Measurements from ENCODE around the gene ITPR1.

The ITPR1 gene

DNA sequence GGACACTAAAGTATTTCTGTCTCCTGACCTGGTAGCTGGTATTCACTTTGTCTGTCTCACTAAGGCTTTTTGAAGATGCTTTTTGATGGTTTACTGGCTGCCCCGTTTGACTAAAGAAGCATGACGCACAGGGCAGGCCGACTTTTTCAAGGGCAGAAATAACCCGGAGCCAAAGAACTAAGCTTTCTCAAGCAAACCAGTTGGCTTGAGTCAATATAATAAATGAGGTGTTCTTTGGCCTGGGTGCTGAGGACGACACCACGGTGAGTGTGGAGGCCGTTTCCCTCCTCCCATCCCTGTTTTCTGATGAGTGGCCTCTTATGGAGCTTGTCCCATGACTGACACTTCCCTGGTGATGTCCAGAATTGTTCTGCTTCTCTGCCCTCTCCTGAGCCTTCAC is 220.9 kb downstream of the ITPR1 start:
- TF ChIP-seq, protein P1, sequence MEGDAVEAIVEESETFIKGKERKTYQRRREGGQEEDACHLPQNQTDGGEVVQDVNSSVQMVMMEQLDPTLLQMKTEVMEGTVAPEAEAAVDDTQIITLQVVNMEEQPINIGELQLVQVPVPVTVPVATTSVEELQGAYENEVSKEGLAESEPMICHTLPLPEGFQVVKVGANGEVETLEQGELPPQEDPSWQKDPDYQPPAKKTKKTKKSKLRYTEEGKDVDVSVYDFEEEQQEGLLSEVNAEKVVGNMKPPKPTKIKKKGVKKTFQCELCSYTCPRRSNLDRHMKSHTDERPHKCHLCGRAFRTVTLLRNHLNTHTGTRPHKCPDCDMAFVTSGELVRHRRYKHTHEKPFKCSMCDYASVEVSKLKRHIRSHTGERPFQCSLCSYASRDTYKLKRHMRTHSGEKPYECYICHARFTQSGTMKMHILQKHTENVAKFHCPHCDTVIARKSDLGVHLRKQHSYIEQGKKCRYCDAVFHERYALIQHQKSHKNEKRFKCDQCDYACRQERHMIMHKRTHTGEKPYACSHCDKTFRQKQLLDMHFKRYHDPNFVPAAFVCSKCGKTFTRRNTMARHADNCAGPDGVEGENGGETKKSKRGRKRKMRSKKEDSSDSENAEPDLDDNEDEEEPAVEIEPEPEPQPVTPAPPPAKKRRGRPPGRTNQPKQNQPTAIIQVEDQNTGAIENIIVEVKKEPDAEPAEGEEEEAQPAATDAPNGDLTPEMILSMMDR (IDR thresholded peaks at IDR 0.05; ENCODE audit: extremely low read depth, insufficient read depth, missing control alignments) = no peak
- DNase-seq (ENCODE audit: low spot score) = no peak
- in situ Hi-C loops (cut with MboI; ENCODE audit: low pct_unique_long_range_greater_than_20kb, low sequenced_read_pairs, unreplicated experiment) = loop anchor here (10.0 kb wide), 2 partner anchors 261 to 341 kb away; partner anchors contain the start of gene BHLHE40

DNA sequence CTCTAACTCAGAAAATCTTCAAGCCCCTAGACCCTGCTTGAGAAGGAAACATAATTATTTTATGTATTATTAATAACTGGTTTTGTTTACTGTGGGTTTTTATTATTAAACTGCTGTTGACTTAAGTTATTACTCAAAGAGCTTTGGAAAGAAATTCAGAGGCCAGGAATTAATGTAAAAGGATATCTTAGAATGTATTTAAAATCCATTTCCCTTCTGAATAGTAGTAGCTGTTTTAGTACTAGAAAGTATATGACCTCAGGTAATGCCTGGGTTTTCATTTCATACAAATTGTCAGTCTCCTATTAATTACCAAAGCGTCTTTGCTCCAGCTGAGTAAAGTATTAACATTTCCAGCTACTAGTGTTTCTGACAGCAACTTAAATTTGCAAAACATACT is 223.1 kb downstream of the ITPR1 start:
- in situ Hi-C loops (cut with MboI; ENCODE audit: low pct_unique_long_range_greater_than_20kb, low sequenced_read_pairs, unreplicated experiment) = loop anchor here (10.0 kb wide), 2 partner anchors 259 to 339 kb away; partner anchors contain the start of gene BHLHE40
- DNase-seq (ENCODE audit: low spot score) = no peak
- TF ChIP-seq, protein P1 (IDR thresholded peaks at IDR 0.05; ENCODE audit: extremely low read depth, insufficient read depth, missing control alignments) = no peak

DNA sequence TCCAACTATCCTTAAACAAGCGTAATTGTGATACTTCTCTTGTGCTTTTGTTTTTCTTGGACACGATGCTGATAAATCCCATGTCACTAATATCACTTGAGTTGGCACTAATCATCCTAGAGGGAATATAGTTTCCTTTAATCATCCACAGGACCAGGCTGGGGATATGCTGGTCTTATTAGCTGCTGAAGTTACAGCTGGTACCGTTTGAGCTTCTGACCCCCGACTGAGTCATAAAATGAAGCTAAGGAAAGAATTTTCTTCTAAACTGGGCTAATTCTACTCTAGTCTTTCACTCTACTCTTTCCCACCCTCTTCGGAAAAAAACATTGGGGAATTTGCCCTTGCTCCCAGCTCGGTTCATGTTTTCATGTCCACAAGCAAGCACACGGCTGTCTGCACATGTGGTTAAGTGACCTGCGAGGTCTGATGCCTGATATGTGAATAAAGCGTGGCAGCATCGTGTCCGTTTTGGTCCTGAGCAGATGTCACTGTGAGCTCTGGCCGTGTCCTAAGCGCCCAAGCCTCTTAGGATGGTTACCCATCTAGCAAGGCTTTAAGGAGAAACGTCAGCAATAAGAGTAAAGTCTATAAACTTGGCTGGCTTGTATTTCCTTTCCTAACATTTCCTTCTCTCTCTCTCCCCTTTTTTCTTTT is 223.7 kb downstream of the ITPR1 start:
- in situ Hi-C loops (cut with MboI; ENCODE audit: low pct_unique_long_range_greater_than_20kb, low sequenced_read_pairs, unreplicated experiment) = loop anchor here (10.0 kb wide), 2 partner anchors 258 to 338 kb away; partner anchors contain the start of gene BHLHE40
- DNase-seq (ENCODE audit: low spot score) = no peak
- TF ChIP-seq, protein P1 (IDR thresholded peaks at IDR 0.05; ENCODE audit: extremely low read depth, insufficient read depth, missing control alignments) = no peak

DNA sequence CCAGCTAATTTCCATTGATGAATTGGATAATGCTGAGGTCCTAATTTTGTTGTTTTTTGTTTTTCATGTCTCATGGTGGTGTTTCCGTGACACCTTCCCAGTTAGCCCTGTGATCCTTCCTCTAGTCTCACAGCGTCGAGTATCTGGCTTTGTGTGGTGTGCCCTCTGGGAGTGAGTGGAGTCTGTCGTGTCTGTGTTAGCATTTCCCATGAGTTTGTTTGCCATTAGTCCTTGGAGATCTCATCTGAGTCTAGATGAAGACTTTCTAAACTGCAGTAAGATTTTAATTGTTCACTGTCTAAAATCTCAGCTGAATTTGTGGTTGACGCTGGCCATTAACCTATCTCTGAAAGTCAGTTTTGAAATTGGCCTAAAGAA is 224.2 kb downstream of the ITPR1 start:
- in situ Hi-C loops (cut with MboI; ENCODE audit: low pct_unique_long_range_greater_than_20kb, low sequenced_read_pairs, unreplicated experiment) = loop anchor here (10.0 kb wide), 2 partner anchors 257 to 337 kb away; partner anchors contain the start of gene BHLHE40
- TF ChIP-seq, protein P1 (IDR thresholded peaks at IDR 0.05; ENCODE audit: extremely low read depth, insufficient read depth, missing control alignments) = no peak
- no peak for DNase-seq (ENCODE audit: low spot score)

DNA sequence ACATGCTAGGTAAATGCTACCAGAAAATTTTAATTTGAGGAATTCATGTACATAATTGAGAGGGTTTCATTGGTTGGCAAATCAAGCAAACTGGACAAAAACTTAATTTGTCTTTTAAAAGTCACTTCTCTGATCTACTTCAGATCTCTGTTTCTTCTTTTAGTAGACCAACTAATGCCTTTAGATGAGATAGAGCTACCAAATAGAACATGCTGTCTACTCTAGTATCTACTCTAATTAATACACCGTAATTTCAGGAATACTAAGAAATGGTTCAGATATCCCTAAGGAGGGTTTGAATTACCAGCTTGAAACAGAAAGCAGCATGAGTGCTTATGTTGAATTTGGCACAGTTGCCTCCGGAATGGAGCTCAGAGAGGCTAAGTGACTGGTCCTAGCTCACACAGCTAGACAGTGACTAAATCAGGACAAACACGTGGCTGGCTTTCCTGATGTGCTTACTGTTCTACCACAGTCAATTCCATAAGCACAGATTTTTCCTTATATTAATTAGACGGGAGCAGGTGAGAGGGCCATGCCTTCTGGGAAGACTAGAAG is 225.1 kb downstream of the ITPR1 start:
- DNase-seq (ENCODE audit: low spot score) = no peak
- TF ChIP-seq, protein P1 (IDR thresholded peaks at IDR 0.05; ENCODE audit: extremely low read depth, insufficient read depth, missing control alignments) = no peak
- in situ Hi-C loops (cut with MboI; ENCODE audit: low pct_unique_long_range_greater_than_20kb, low sequenced_read_pairs, unreplicated experiment) = loop anchor here (10.0 kb wide), 2 partner anchors 257 to 337 kb away; partner anchors contain the start of gene BHLHE40

DNA sequence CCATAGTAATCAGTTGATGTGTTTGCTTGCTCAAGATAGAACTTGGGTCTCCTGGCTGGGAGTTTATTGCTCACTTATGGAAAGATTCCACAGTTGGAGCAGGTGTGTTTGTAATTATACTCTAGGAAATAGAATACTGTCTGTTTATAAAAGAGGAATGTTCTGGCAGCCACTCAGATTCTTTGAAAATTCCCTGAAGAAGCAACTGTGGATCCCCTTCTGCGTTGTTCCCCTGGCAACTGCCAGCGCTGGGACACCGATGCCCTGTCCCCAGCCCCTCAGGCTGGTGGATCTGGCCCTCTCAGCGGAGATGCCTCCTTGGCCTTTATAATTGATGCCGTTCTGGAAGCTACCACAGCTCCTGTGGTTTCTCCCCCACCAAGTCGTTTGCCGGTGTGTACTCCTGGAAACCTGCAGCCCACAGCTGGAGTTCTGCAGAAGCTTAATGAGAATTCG is 225.9 kb downstream of the ITPR1 start:
- no peak for DNase-seq (ENCODE audit: low spot score)
- in situ Hi-C loops (cut with MboI; ENCODE audit: low pct_unique_long_range_greater_than_20kb, low sequenced_read_pairs, unreplicated experiment) = loop anchor here (10.0 kb wide), 2 partner anchors 256 to 336 kb away; partner anchors contain the start of gene BHLHE40
- TF ChIP-seq, protein P1 (IDR thresholded peaks at IDR 0.05; ENCODE audit: extremely low read depth, insufficient read depth, missing control alignments) = no peak
